Ectodermal cell (in vitro differentiated cells): ENCODE results near the gene AHI1.

Experiments used
- H3K27ac ChIP-seq: 2 replicates; pipeline ENCODE4 v1.7.0; 2013; ENCODE audit warnings: mild to moderate bottlenecking, low read depth, low read length; ENCODE audit not compliant: insufficient read depth, poor library complexity, severe bottlenecking
- H3K27me3 ChIP-seq: 2 replicates; pipeline ENCODE4 v1.7.0; 2013; ENCODE audit warnings: mild to moderate bottlenecking, low read length; ENCODE audit not compliant: insufficient read depth, control insufficient read depth, poor library complexity, severe bottlenecking
- H3K36me3 ChIP-seq: one replicate; pipeline ENCODE4 v1.7.0; 2013; ENCODE audit warnings: low read length; ENCODE audit not compliant: control insufficient read depth, insufficient read depth
- H3K4me1 ChIP-seq: one replicate; pipeline ENCODE4 v1.7.0; 2013; ENCODE audit warnings: low read length; ENCODE audit not compliant: control insufficient read depth, insufficient read depth
- H3K4me3 ChIP-seq: 2 replicates; pipeline ENCODE4 v1.7.0; 2013; ENCODE audit warnings: low read depth, low read length, control low read depth; ENCODE audit not compliant: insufficient read depth
- H3K9me3 ChIP-seq: 2 replicates; pipeline ENCODE4 v1.7.0; 2013; ENCODE audit warnings: mild to moderate bottlenecking, low read length, moderate library complexity; ENCODE audit not compliant: control insufficient read depth
- WGBS, 2 experiments: methylation state at CpG; one replicate each; pipeline ENCODE4 v1.1.7; 2013; ENCODE audit warnings: missing lambda C conversion rate in 2 of 2; 5-methylcytosine and 5-hydroxymethylcytosine counted together

The AHI1 gene

GRCh38 chr6:135240711-135241110, 256.8 kb downstream of the AHI1 start:
- Histone ChIP-seq H3K4me1 (no peaks in the 10 kb centered on the region), H3K9me3 (no peaks in the 10 kb centered on the region), H3K36me3 (no peaks in the 10 kb centered on the region), H3K27me3 (no peaks in the 10 kb centered on the region), H3K27ac (no peak overlapping the region), H3K4me3 (no peak overlapping the region)
- WGBS, 2 experiments: 96 to 97% methylated on average over 5 of the region's 5 CpGs

GRCh38 chr6:135236732-135237131, 260.8 kb downstream of the AHI1 start:
- WGBS, 2 experiments: 84 to 85% methylated on average over 6 of the region's 6 CpGs
- Histone ChIP-seq H3K4me3 (no peak overlapping the region), H3K27me3 (no peaks in the 10 kb centered on the region), H3K9me3 (no peaks in the 10 kb centered on the region), H3K27ac (no peak overlapping the region), H3K36me3 (no peaks in the 10 kb centered on the region), H3K4me1 (no peaks in the 10 kb centered on the region)

GRCh38 chr6:135236319-135236718, 261.2 kb downstream of the AHI1 start:
- Histone ChIP-seq H3K27me3 (no peaks in the 10 kb centered on the region), H3K4me1 (no peaks in the 10 kb centered on the region), H3K36me3 (no peaks in the 10 kb centered on the region), H3K9me3 (no peaks in the 10 kb centered on the region), H3K4me3 (no peak overlapping the region), H3K27ac (no peak overlapping the region)
- 95 to 100% methylated on average over 1 of the region's 1 CpG for WGBS, 2 experiments

GRCh38 chr6:135235716-135236115, 261.8 kb downstream of the AHI1 start:
- Histone ChIP-seq H3K27me3 (no peaks in the 10 kb centered on the region), H3K27ac (no peak overlapping the region), H3K4me1 (no peaks in the 10 kb centered on the region), H3K9me3 (no peaks in the 10 kb centered on the region), H3K36me3 (no peaks in the 10 kb centered on the region), H3K4me3 (no peak overlapping the region)
- WGBS, 2 experiments: 88 to 91% methylated on average over 5 of the region's 5 CpGs

GRCh38 chr6:135234492-135234780, 263.1 kb downstream of the AHI1 start:
- Histone ChIP-seq H3K4me1 (no peaks in the 10 kb centered on the region), H3K36me3 (no peaks in the 10 kb centered on the region), H3K27ac (no peak overlapping the region), H3K9me3 (no peaks in the 10 kb centered on the region), H3K4me3 (no peak overlapping the region), H3K27me3 (no peaks in the 10 kb centered on the region)
- 100% methylated on average over 1 of the region's 1 CpG; no CpG with 5 or more reads in 1 of the 2 experiments for WGBS, 2 experiments

GRCh38 chr6:135233686-135234491, 263.7 kb downstream of the AHI1 start:
- Histone ChIP-seq H3K27me3 (no peaks in the 10 kb centered on the region), H3K4me3 (no peak overlapping the region), H3K36me3 (no peaks in the 10 kb centered on the region), H3K4me1 (no peaks in the 10 kb centered on the region), H3K9me3 (no peaks in the 10 kb centered on the region), H3K27ac (no peak overlapping the region)
- 93% methylated on average over 5 of the region's 5 CpGs for WGBS, 2 experiments
